Activated CD8-positive, alpha-beta memory T cell treated with anti-CD3 and anti-CD28 coated beads, Interleukin-2, amount 50 U/mL, for 1 hour (primary cell): ENCODE measurements around the gene KCTD21.
"Not testable (repeated sequence)": the region's sequence is repeated elsewhere in the genome, so short reads cannot be mapped to it uniquely, and the experiment has no call there.

Source experiments
- DNase-seq: peaks from one replicate; pipeline ENCODE4 v3.0.0-alpha.2; 2020; ENCODE audit errors: extremely low read depth

KCTD21 gene

GRCh38 chr11:78188286-78189173, at the start of gene KCTD21, which contains the start of gene USP35:
Gene KCTD21, minus strand, starts transcription at chr11:78188626. Its CDS starts 14,072 bp downstream, at chr11:78174554.
Gene USP35, plus strand, starts transcription at chr11:78188919. Its CDS starts 7,327 bp downstream, at chr11:78196246.
- DNase-seq = peak; percentile 74

GRCh38 chr11:78237293-78238046, 49.0 kb upstream of the KCTD21 start:
- DNase-seq = no peak

- no peak for DNase-seq
Measured at GRCh38 chr11:78234006-78234405, 45.6 kb upstream of the KCTD21 start.

- not testable (repeated sequence) for DNase-seq
Measured at GRCh38 chr11:78233046-78233445, 44.6 kb upstream of the KCTD21 start.

GRCh38 chr11:78231962-78232501, 43.6 kb upstream of the KCTD21 start:
- DNase-seq = no peak

- no peak for DNase-seq
Measured at GRCh38 chr11:78230161-78230877, 41.9 kb upstream of the KCTD21 start.

- DNase-seq = no peak
Measured at GRCh38 chr11:78229106-78229505, 40.7 kb upstream of the KCTD21 start.

GRCh38 chr11:78228467-78228866, 40.0 kb upstream of the KCTD21 start:
- no peak for DNase-seq

GRCh38 chr11:78227921-78228320, 39.5 kb upstream of the KCTD21 start:
- DNase-seq = no peak

- no peak for DNase-seq
Measured at GRCh38 chr11:78226684-78227680, 38.6 kb upstream of the KCTD21 start.

- DNase-seq = no peak
Measured at GRCh38 chr11:78224906-78225420, 36.5 kb upstream of the KCTD21 start.

GRCh38 chr11:78224506-78224905, 36.1 kb upstream of the KCTD21 start:
- DNase-seq = no peak

GRCh38 chr11:78223320-78223954, 35.0 kb upstream of the KCTD21 start:
- DNase-seq = no peak

- DNase-seq = not testable (repeated sequence)
Measured at GRCh38 chr11:78222726-78223125, 34.3 kb upstream of the KCTD21 start.

- no peak for DNase-seq
Measured at GRCh38 chr11:78221396-78222315, 33.2 kb upstream of the KCTD21 start.

GRCh38 chr11:78220218-78221157, 32.1 kb upstream of the KCTD21 start:
- no peak for DNase-seq

GRCh38 chr11:78219493-78220217, 31.2 kb upstream of the KCTD21 start:
- no peak for DNase-seq
